NCI-H345 (cell line): ENCODE data around the gene SLC24A3.

ENCODE experiments used
- DNase-seq: peaks from one replicate; lab custom pipeline; 2025; lab: John Stamatoyannopoulos, UW

SLC24A3 gene

DNA sequence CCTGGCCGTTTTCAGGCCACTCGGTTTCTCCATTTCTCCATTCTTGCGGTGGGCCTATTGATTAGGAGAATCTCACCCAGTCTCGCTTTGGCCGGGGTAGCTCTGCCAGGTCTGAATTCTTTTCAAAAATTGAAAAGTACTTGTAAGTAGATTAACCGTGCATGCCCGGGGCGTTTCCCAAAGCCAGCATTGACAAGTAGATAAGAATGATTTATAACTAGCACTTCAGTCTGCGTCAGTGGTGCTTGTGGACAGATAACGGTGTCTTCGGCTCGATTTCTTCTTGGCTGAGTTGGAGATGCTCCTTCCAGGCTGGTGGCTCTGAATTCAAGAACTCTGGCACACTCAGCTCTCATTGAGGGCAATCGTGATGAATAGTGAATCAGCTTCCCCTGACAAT lies 29.0 kb downstream of the SLC24A3 start:
- DNase-seq, result no peak

DNA sequence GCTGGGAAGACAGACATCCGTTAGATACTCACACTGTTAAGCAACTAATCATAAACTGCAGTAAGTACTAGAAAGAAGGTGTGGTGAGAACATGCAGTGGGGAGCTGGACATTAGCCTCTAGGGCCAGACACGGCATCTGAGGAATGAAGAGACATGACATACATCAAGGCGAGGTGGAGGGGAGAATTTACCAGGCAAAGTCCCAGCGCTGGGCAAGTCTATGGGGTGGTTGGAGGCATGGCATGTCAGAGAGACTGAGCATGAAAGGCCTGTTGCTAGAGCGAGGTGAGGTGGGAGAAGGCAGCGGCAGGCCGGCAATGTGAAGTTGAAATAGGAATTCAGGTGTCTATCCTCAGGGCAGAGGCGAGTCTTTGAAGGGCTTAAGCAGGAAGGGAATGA lies 31.8 kb downstream of the SLC24A3 start:
- DNase-seq, result no peak

DNA sequence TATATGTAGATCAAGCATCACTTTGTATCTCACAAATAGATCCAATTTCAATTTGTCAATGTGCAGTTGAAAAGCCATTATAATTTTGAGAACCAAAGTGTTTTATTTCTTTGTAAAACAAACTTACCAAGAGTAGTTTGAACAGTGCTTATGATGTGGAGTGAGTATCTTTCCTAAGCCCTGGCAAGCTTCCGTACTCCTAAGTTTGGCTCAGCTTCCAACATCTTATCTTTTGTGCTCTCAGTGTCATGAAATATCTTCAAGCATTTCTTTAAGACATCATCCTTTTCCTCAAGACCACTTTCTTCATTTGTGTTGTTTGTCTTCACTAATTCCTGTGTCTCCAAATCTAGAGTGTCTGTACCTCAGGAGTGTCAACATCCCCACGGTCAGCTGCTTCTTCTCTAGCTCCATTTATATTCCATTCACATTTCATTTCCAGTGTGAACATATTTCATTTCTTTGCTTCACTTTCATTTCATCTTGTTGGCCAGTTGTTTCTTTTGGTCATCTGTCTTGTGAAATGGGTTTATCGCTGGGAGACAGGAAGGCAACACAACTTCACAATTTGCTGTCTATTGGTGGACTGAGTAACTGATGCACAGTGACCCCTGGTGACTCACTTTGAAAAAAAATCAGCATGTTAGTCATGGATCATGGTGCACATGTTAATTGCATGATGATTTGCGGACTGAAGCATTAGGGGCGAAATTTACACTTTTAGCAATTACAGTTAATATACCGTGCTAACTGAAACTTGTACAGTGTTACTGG lies 36.9 kb downstream of the SLC24A3 start:
- no peak for DNase-seq

DNA sequence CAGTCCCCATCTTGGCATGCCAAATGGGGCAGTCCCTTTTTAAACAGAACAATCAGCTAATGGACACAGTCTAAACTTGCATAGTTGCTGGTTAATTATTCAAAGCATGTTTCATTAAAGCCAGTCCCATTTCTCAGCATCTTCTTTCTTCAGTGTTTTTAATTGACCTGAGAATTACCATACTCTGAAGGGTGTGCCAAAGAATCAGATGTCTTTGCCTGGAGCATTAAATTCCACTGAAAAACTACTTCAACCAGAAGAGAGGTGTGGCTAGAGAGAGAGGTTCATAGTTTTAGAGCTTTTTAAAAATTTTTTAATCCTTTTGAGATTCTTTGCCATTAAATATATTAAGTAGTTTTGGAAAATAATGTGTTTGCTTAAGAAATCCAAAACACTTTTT lies 37.9 kb downstream of the SLC24A3 start:
- no peak for DNase-seq

DNA sequence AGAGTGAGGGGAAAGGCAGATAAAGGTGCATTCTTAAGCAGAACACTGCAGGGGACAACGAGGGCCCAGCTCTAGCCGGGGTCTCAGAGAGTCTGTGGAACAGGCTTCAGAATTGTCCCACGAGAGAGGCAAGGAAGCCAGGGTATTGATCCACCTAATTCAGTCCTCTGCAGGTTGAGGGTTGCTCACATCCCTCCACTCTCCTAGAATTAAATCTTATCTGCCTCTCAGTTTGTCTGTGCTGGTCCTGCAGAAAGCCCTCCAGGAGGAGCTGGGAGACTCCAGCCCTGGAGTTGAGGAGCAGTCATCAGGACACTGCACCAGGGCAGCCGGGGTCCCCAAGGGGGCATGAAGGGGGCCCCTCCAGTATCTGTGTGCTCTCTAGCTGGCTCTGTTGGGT lies 39.1 kb downstream of the SLC24A3 start:
- no peak for DNase-seq

DNA sequence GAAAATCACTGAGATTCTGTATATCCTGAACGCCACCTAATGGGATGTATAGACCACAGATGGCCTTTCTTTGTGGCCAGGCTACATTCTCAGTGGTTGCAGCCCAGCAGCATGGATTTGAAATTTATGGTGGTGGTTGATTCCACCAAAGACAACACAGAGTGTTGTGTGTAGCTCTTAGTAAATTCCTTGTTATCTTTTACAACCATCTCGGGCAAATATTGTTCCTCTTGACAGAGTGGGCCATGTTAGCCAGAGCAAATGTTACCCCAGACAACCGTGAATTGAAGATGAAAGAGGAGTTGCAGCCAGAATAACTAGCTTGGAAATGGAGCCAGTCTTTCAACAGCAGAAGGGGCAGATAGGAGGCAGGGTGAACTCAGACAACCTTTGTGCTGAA lies 39.5 kb downstream of the SLC24A3 start:
- no peak for DNase-seq

DNA sequence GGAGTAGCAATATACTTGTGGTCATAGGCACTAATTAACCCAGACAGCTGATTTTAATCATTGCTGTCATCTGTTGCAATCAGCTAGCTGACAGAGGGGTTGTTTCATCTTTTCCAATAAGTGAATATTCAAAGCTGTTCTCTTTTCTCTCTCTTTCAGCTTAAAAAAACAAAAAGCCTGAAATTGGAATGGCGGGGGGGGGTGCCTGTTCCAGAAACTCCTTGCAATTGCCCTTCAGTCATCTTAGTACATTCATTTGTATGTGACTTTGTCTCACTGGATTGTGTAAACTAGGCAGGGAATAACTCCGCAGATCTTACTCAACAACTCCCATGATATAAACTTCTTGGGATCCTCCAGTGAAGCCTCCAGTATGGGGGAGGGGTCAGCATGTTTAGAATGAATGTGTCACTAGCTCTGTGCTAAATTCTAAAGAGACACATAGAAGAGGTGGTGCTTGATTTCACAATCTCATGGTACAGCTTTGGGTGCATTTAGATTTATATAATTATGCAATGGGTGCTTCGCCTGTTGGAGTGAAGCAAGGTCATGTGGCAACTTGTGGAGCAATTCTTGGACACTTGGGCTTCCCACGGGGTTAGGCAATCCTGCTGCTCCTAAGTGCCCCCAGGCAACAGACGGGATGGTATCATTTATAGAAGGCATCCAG lies 40.1 kb downstream of the SLC24A3 start:
- DNase-seq, result no peak

DNA sequence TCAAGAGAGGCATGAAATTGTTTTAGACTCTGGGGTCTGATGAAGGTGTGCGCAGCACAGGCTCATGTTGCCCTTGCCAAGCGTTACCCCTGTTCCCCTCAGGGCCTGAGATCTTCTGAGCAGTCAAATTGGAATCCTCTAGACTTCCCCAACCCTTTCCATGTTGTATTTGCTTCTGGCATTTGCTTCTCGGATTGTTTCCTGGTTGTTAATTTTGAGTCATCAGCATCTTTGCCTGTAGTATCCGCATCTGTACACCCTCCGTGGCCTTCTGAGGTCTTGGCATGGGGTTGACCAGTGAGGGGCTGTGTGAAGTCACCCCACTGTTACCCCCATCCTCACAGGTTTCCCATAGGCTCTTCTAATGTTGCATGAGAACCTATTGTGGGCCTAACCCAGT lies 40.9 kb downstream of the SLC24A3 start:
- no peak for DNase-seq

DNA sequence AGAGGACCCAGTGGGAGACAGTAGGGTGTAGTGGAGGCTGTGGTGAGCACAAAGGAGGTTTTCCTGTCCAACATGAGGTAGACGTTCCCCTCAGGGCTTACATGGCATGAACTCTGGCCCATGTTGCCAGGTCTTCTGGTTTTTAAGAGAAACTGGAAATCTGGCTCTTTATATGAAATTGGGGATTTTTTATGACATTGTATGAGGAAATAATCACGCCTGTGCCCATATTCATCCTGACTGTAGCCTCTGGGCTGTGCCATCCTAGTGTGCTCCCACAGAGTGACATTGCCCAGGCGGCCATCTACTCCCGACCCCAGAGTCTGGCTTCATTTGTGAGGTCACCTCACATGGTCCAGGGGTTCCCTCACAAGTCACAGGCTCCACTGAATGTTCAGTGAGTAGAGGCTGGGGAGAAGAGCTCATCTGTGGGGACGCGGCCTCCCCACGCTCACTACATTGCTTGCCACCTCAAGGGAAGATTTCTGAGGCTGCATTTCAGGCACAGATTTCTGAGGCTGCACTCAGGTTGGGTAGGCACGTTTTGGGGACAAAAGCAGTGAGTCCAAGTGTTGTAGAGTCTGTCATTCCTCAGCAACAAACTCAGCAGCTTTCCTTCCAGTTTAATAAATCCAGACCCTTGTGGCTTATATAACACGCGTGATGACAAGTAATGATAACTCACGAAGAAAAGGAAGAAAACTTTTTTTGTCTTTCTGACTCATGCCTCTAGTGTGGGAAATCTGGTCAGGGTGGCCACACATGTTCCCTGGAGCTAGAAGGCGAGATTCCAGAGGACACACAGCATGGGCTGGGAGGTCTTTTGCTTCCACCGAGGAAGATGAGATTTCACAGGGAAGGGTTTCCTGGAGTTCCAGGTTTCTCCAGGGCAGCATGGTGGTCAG lies 41.7 kb downstream of the SLC24A3 start:
- no peak for DNase-seq

DNA sequence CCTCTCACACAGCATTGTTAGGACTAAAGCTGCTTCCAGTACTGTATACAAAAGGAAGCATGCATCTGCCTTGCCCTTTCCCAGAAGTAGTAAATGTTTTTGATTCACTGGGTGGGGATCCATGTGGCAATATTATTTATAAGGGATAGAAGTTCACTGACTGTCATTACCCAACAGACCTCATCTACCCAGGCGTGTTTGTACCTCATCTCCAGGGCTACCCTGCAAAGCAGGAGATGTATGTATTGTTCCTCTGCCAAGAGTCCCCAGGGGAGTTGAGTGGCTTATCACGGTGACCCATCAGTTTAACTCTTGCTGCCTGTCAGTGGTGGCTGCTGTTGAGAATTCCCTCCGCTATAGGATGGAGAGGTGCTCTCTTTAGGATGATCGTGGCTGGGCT lies 42.5 kb downstream of the SLC24A3 start:
- DNase-seq, result peak; percentile 82

DNA sequence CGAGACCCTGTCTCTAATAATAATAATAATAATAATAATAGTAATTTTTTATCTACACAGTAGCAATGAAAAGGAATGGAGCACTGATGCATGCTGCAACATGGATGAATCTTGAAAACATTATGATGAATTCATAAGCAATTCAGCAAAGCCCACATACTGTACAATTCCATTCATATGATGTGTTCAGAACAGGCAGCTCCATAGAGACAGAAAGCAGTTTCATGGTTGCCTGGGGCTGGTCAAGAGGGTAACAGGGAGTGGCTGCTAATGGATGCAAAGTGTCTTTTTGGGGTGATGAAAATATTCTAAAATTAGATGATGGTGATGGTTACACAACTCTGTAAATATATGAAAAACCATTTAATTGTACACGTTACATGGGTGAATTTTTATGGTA lies 43.6 kb downstream of the SLC24A3 start:
- no peak for DNase-seq

DNA sequence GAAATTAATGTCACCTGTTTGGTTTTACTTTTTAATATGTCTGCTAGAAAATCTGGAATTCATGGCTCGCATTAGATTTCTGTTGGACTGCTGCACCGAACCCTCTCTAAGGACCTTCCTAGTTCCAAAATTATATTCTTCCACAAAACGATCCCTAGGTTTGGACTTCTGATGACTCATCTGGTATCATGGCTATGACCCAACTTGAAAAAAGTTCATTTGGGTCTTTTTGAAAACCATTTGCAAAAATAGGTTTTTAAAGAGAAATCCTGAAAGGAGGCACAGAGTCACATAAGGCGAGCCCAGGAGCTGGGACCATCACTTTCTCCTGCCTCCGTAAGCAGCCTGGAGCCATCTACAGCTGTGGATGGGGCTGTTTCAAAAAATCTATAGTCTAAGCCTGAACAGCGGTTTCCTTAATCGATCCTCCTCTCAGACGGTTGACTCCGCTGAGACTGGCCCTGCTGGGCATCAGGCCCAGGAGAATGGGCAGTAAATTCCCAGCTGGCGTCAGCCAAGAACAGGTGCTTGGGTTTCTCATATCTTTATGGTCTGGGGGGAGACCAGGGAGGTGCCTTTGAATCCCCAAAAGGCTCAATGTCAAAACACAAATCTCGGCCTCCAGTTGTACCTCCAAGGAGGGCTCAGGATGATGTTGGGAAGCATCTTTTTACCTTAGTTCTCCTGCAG lies 44.6 kb downstream of the SLC24A3 start:
- DNase-seq, result no peak

DNA sequence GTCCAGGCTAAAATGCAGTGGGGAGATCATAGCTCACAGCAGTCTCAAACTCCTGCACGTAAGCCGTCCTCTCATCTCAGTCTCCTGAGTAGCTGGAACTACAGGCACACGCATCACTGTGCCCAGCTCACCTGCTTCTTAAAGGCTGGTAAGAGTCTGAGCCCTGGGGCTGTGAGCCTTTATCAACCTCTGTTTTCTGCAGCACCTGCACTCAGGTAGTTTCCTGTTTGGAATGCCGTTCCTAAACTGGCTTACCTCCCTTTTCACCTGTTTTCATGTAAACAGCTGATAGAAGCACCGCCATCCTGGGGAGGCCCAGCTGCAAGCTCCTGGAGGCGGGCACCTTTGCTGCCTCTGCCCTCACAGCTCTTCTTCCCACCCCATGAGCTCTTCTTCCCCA lies 45.4 kb downstream of the SLC24A3 start:
- peak; percentile 47 for DNase-seq

DNA sequence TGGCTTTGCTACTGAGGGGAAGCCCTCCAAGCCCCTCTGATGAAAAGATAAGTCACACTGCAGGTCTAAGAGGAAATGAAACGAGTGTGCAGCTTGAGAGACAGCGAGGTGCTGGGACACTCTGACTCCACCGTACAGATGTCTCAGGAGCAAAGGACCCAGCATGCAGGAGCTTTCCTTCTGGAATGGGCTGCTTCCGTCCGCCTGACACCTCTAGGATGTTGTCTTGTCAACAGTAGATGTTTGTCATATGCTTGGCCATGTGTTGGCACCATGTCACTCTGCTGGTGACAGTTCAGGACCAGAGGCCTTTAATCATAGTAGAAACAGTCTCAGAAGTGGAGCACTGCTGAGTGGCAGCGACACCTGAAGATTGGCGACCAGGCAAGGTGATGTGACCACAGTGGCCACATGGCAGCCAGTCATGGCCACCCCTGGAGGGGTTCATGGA lies 46.7 kb downstream of the SLC24A3 start:
- DNase-seq, result no peak

DNA sequence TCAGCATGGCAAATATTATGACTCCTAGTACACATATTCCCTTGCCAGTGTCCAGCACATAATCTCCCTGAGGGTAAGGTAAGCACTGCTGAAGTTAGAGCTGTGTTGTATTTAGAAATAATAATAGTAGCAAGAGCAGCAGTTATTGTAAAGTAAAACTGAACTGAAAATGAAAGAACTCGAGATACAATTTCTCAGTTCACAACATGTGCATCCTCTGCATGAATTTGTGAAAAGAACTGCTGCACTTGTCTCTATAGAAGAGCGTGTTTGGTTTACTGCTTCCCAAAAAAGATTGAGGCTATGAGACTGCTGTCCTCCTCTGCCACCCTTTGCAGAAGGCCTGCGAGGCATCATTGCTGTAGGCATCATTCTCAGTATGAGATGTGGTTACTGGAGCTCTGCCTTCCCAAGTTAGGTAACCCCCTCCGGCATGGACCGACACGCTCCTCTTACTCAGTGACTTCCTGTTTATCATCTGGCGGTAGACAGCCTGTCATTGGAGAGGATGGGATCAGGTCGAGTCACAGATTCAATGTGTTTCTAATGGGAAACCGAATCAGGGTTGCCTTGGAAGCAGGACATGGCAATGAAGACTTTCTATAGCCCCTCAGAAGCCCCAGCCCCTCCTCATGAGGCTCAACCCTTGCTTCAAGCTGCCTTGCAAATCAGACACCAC lies 48.1 kb downstream of the SLC24A3 start:
- DNase-seq, result no peak

DNA sequence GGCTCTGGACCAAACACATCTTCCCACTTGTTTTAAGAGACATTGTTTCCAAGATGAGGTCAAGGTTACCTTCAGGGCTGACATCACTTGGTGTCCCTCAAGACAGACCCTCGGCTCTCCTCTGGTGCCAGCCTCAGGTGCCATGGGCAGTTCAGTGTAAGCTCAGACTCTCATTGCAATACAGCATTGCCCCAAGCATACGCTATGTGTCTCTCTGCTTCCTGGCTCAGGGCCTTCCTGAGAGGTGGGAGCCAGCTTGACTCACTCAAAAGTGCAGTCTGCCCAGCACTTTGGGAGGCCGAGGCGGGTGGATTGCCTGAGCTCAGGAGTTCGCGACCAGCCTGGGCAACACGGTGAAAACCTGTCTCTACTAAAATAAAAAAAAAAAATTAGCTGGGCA lies 51.7 kb downstream of the SLC24A3 start:
- DNase-seq, result no peak

DNA sequence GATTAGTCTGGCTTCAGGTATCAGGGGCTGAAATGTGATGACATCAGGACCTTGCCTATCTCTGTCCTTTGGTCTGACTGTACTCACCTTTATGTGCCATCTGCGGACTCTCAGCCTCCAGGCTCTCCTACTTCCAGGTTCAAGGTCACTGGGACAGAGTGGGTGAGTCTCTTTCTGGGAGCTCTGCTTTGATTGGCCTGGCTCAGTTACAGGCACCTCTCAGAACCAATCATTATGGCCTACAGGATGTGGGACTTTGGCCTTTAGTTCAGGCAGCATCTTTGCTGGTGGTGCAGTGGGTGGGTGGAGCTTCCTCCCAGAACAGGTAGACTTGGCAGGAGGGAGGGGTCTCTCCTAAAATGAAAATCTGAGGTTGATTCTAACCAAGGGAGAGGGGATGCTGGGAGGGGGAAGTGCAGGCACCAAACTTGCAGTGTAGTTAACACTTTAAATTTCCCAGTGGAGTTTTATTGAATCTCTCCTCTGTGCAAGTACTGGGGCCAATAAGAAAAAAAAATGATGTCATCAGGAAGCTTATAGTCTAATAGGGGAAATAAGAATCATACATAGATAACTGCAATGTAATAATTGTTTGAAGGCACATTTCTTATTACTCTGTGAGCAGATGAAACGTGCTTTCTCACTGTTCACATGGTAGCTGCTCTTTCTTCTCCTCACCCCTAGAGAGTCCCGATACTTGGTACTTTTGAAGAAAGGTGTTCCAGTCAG lies 53.4 kb downstream of the SLC24A3 start:
- DNase-seq, result no peak

DNA sequence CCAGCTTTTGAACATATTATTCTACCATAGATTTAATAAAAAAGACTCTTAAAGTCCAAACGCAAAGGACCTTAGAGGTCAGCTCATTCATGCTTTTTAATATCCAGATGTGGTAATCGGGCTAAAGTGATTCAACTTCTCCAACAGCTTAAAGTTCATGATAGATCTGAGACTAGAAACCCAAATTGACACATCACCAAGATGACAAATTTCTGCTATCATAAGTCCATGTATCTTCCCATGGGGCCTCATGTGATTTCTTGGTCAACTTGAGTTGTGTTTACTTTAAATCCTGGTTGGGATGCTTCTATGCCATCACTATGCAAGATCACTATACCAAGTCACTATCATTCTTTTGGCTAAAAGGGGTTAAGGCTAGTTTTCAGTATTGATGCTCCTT lies 56.0 kb downstream of the SLC24A3 start:
- no peak for DNase-seq

DNA sequence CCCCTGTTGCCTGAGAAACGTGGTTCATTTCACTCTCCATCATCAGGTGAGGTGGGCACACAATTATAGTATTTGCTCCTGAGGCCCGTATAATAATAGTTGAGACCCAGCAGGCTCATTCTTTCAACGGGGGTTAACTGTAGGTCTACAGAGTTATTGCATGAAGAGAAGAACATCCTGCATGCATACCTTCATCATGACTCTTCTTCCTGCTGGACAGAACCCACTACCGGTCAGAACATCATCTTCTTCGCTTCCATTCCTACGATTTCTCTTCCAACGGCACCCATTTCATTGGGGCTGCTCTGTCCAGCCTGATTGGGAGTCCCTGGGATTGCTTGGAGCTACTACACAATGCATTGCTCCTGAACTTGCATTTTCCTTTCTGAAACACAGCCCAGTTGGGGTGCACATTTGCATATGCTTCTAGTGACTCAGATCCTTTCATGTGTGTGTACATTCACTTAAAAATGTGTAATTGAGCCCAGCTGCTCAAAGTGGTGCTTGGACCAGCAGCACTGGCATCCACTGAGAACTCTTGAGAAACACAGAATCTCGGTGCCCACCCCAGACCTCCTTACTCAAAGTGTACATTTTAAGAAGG lies 57.4 kb downstream of the SLC24A3 start:
- no peak for DNase-seq

DNA sequence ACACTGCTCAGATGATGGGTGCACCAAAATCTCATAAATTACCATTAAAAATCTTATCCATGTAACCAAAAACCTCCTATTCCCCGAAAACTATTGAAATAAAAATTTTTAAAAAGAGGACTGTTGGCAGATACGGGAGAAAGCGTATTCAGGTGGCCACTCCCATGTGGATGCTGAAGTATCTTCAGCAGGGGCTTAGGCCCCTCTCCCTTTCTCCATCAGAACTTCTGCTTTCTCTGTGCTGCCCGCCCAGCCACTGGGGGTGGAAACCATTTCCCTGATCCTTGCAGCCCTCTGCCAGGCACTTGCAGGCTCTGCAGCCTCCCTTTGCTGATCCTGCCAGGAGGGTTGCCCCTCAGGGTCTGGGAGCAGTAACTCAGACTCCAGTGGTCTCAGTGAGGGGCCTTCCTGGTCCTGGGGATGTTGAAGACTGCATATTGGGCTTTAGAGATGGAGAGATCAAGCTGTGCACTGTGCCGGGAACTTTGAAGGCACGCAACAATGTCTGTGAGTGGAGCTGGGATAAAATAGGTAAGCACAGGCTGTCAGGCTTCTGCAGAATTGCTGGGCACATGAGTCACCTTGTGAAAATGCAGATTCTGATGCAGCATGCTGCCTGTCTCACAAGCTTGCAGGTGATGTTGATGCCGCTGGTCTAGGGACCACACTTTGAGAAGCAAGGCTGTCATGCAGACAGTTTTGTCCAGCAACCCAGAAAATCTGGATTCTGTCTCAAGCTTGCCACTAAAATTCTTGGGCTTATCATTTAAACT lies 59.6 kb downstream of the SLC24A3 start:
- no peak for DNase-seq
